Measurements from ENCODE around the gene KLHL36. TPM values are rescaled to one million over a fixed set of nuclear protein-coding genes. Genes with fewer than 3 reads are reported as not detected.
"Not testable (repeated sequence)": the region's sequence is repeated elsewhere in the genome, so short reads cannot be mapped to it uniquely, and the experiment has no call there.

KLHL36 gene
- polyA plus RNA-seq, 3 donors from 2014 or later: 18.0 to 28.0 (median 20.7) TPM

GRCh38 chr16:84687715-84688114, 39.4 kb downstream of the KLHL36 start:
- no peaks in the 10 kb centered on the region for H3K36me3 Mint-ChIP-seq
- H3K4me3 Mint-ChIP-seq: no peak overlapping the region
- H3K27me3 Mint-ChIP-seq (ENCODE audit: low read depth in 3 of 3): peaks cover 1 to 4% (median 4%) of the 10 kb centered on the region in 3 donors
- no peak for DNase-seq
- no peaks in the 10 kb centered on the region for H3K9me3 Mint-ChIP-seq
- no peak overlapping the region for H3K27ac Mint-ChIP-seq
- H3K4me1 Mint-ChIP-seq: no peaks in the 10 kb centered on the region

GRCh38 chr16:84688163-84688562, 39.9 kb downstream of the KLHL36 start:
- H3K9me3 Mint-ChIP-seq; H3K4me1 Mint-ChIP-seq; DNase-seq; H3K36me3 Mint-ChIP-seq; H3K4me3 Mint-ChIP-seq; H3K27me3 Mint-ChIP-seq (ENCODE audit: low read depth in 3 of 3); H3K27ac Mint-ChIP-seq: not testable (repeated sequence)

GRCh38 chr16:84689111-84689510, 40.8 kb downstream of the KLHL36 start:
- Mint-ChIP-seq H3K9me3 (no peaks in the 10 kb centered on the region), H3K36me3 (no peaks in the 10 kb centered on the region), H3K4me1 (no peaks in the 10 kb centered on the region), H3K27ac (no peak overlapping the region), H3K4me3 (no peak overlapping the region), H3K27me3 (ENCODE audit: low read depth in 3 of 3) (peaks cover 0 to 4% (median 2%) of the 10 kb centered on the region in 3 donors)
- no peak for DNase-seq

GRCh38 chr16:84690088-84690819, 41.9 kb downstream of the KLHL36 start:
- DNase-seq: no peak
- peaks cover 0 to 2% (median 0%) of the 10 kb centered on the region in 3 donors for H3K27me3 Mint-ChIP-seq (ENCODE audit: low read depth in 3 of 3)
- H3K4me1 Mint-ChIP-seq: no peaks in the 10 kb centered on the region
- H3K27ac Mint-ChIP-seq: no peak overlapping the region
- H3K4me3 Mint-ChIP-seq: no peak overlapping the region
- H3K9me3 Mint-ChIP-seq: no peaks in the 10 kb centered on the region
- no peaks in the 10 kb centered on the region for H3K36me3 Mint-ChIP-seq

GRCh38 chr16:84692451-84693214, 44.3 kb downstream of the KLHL36 start:
- H3K4me3 Mint-ChIP-seq: no peak overlapping the region
- DNase-seq: no peak
- no peaks in the 10 kb centered on the region for H3K36me3 Mint-ChIP-seq
- no peaks in the 10 kb centered on the region for H3K9me3 Mint-ChIP-seq
- H3K27ac Mint-ChIP-seq: no peak overlapping the region
- H3K4me1 Mint-ChIP-seq: no peaks in the 10 kb centered on the region
- H3K27me3 Mint-ChIP-seq (ENCODE audit: low read depth in 3 of 3): peaks cover 0 to 2% (median 0%) of the 10 kb centered on the region in 3 donors

GRCh38 chr16:84693869-84694268, 45.6 kb downstream of the KLHL36 start:
- not testable (repeated sequence) for DNase-seq; H3K36me3 Mint-ChIP-seq; H3K9me3 Mint-ChIP-seq; H3K4me3 Mint-ChIP-seq; H3K27me3 Mint-ChIP-seq (ENCODE audit: low read depth in 3 of 3); H3K4me1 Mint-ChIP-seq; H3K27ac Mint-ChIP-seq

GRCh38 chr16:84694980-84695379, 46.7 kb downstream of the KLHL36 start:
- no peak overlapping the region for H3K27ac Mint-ChIP-seq

GRCh38 chr16:84699147-84699711, 50.9 kb downstream of the KLHL36 start:
- Mint-ChIP-seq H3K4me1 (peaks cover 34 to 40% of the 10 kb centered on the region in 2 donors), H3K27ac (peak overlapping the region in 5 of 6 donors; percentile 65 to 89 (median 78)), H3K27me3 (ENCODE audit: low read depth in 3 of 3) (peaks cover 2 to 8% (median 7%) of the 10 kb centered on the region in 3 donors), H3K36me3 (no peaks in the 10 kb centered on the region), H3K4me3 (peak overlapping the region; percentile 80 to 87 (median 83)), H3K9me3 (no peaks in the 10 kb centered on the region)
- no peak for DNase-seq

More at GRCh38 chr16:84694980-84695379, 46.7 kb downstream of the KLHL36 start:
- Mint-ChIP-seq H3K9me3 (no peaks in the 10 kb centered on the region), H3K36me3 (no peaks in the 10 kb centered on the region), H3K4me1 (peaks cover 3 to 4% of the 10 kb centered on the region in 2 donors), H3K4me3 (no peak overlapping the region), H3K27me3 (ENCODE audit: low read depth in 3 of 3) (peaks cover 0 to 6% (median 4%) of the 10 kb centered on the region in 3 donors)
- DNase-seq: no peak

- Mint-ChIP-seq H3K27me3 (ENCODE audit: low read depth in 3 of 3) (peaks cover 2 to 8% (median 7%) of the 10 kb centered on the region in 3 donors), H3K4me1 (peaks cover 40 to 46% of the 10 kb centered on the region in 2 donors), H3K9me3 (no peaks in the 10 kb centered on the region), H3K27ac (peak within 1 kb of the TSS; percentile 91 to 98 (median 96)), H3K4me3 (peak within 1 kb of the TSS; percentile 96 to 99 (median 98)), H3K36me3 (no peaks in the 10 kb centered on the region)
- peak; percentile 87 to 91 (median 90) for DNase-seq
These were observed 51.6 kb downstream of the KLHL36 start, which contains the start of gene USP10 for GRCh38 chr16:84699712-84700445. USP10 (plus strand) TSS chr16:84700000; CDS start chr16:84700091, 91 bp downstream.

- DNase-seq: peak; percentile 38 to 51 (median 40)
- Mint-ChIP-seq H3K27me3 (ENCODE audit: low read depth in 3 of 3) (peaks cover 2 to 8% (median 7%) of the 10 kb centered on the region in 3 donors), H3K36me3 (no peaks in the 10 kb centered on the region), H3K4me1 (peaks cover 44 to 53% of the 10 kb centered on the region in 2 donors), H3K9me3 (no peaks in the 10 kb centered on the region), H3K27ac (peak overlapping the region; percentile 91 to 98 (median 96)), H3K4me3 (peak overlapping the region; percentile 96 to 99 (median 98))
These were observed 52.4 kb downstream of the KLHL36 start for GRCh38 chr16:84700446-84701300.

GRCh38 chr16:84703681-84704080, 55.4 kb downstream of the KLHL36 start:
- H3K36me3 Mint-ChIP-seq: no peaks in the 10 kb centered on the region
- H3K27me3 Mint-ChIP-seq (ENCODE audit: low read depth in 3 of 3): peaks cover 2 to 8% (median 7%) of the 10 kb centered on the region in 3 donors
- no peaks in the 10 kb centered on the region for H3K9me3 Mint-ChIP-seq
- H3K4me3 Mint-ChIP-seq: no peak overlapping the region
- peaks cover 52 to 75% of the 10 kb centered on the region in 2 donors for H3K4me1 Mint-ChIP-seq
- H3K27ac Mint-ChIP-seq: peak overlapping the region in 2 of 6 donors; percentile 18 to 29
- no peak for DNase-seq

GRCh38 chr16:84704253-84704652, 55.9 kb downstream of the KLHL36 start:
- H3K36me3 Mint-ChIP-seq: peaks cover 0 to under 1% (median 0%) of the 10 kb centered on the region in 3 donors
- no peak overlapping the region for H3K4me3 Mint-ChIP-seq
- peaks cover 2 to 10% (median 4%) of the 10 kb centered on the region in 3 donors for H3K27me3 Mint-ChIP-seq (ENCODE audit: low read depth in 3 of 3)
- H3K9me3 Mint-ChIP-seq: no peaks in the 10 kb centered on the region
- DNase-seq: no peak
- peak overlapping the region in 1 of 6 donors; percentile 29 for H3K27ac Mint-ChIP-seq
- peaks cover 55 to 78% of the 10 kb centered on the region in 2 donors for H3K4me1 Mint-ChIP-seq
